IPS-NIHi7 (cell line): ENCODE measurements around the gene PHF10.

ENCODE experiments used
- DNase-seq: peaks from one replicate; pipeline ENCODE4 v3.0.0; 2012; ENCODE audit warnings: mixed read lengths; ENCODE audit errors: extremely low spot score

Gene PHF10

GRCh38 chr6:169677096-169677495 is 47.2 kb downstream of the PHF10 start:
- no peak for DNase-seq

- no peak for DNase-seq
Measured at GRCh38 chr6:169675011-169675410, 49.3 kb downstream of the PHF10 start.

GRCh38 chr6:169671563-169671962 is 52.7 kb downstream of the PHF10 start:
- DNase-seq, result no peak

GRCh38 chr6:169669889-169670288 is 54.4 kb downstream of the PHF10 start:
- DNase-seq, result no peak

- DNase-seq, result no peak
Measured at GRCh38 chr6:169669147-169669546, 55.2 kb downstream of the PHF10 start.

- peak; percentile 34 for DNase-seq
Measured at GRCh38 chr6:169668203-169668847, 56.0 kb downstream of the PHF10 start.

- no peak for DNase-seq
Measured at GRCh38 chr6:169667716-169668115, 56.6 kb downstream of the PHF10 start.

- DNase-seq, result no peak
Measured at GRCh38 chr6:169666441-169666840, 57.9 kb downstream of the PHF10 start.

DNA sequence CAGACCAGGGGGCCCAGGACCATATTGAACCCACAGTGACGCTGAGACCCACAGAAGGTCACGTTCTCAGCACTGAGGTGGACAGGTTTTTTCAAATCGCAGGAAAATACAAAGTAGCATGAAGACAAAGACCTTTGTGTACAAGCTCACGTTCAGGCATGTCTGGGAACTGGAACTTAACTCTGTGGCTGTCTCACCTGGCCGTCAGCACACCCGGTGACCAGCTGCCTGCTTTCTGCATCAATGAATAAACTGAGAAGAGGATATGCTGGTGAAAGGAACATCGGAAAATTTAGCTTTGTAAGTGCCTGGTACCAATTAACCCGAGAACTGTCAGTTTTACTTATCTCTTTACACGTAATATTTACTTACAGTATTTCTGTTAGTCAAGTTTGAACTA is 59.0 kb downstream of the PHF10 start:
- DNase-seq, result no peak

- no peak for DNase-seq
Measured at GRCh38 chr6:169664227-169664626, 60.1 kb downstream of the PHF10 start.

DNA sequence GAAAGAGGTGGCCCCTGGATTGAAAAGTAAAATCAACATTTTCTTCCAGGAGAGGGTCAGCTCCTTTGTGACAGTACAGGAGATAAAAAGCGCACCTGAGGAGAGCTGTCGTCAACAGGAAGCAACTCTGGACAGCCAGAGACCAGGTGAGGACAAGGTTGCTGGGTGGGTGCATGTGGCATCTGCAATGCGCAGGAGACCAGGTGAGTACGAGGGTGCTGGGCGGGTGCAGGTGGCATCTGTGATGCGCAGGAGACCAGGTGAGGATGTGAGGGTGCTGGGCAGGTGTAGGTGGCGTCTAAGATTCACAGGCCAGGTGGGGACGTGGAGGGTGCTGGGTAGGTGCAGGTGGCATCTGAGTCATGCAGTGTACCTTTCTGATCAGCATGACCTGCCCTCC is 60.8 kb downstream of the PHF10 start:
- DNase-seq, result no peak

DNA sequence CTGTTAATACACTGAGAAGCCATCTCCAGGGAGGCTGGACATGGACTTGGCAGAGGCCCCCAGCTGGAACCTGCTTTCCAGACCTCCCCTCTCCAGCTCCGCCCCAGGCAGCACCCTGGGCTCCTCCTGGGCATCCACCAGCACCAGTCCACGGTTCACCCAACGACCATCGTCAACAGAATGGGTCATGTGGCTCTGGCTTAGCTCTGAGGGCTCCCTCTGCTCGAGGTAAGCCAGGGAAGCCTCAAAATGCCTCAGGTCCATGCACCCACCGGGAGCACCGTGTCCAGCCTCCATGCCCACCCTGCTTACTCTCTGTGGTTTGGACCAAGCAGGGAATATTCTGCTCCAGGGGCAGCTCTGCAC is 62.9 kb downstream of the PHF10 start:
- DNase-seq, result no peak

DNA sequence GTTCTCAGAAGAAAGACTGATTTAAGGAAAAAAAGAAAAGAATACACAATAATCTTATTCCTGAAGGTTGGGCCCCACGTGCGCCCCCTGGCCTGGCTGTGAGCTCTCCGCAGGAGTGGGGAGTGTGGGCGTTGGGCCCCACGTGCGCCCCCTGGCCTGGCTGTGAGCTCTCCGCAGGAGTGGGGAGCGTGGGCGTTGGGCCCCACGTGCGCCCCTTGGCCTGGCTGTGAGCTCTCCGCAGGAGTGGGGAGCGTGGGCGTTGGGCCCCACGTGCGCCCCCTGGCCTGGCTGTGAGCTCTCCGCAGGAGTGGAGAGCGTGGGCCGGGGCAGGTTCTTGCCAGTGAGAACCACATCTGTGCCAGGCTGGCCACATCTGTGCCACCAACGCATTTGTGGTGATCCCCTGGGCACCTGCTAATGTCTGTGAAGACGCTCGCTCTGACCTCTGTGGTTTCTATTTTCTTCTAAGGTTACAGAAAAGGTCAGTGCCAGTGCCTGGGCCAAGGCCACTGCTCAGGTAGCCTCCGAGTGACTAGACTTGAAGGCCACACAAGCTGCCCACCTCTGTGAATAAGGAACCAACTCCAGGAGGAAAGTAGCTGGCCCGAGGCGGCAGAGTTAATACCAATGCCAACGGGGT is 63.4 kb downstream of the PHF10 start:
- no peak for DNase-seq

DNA sequence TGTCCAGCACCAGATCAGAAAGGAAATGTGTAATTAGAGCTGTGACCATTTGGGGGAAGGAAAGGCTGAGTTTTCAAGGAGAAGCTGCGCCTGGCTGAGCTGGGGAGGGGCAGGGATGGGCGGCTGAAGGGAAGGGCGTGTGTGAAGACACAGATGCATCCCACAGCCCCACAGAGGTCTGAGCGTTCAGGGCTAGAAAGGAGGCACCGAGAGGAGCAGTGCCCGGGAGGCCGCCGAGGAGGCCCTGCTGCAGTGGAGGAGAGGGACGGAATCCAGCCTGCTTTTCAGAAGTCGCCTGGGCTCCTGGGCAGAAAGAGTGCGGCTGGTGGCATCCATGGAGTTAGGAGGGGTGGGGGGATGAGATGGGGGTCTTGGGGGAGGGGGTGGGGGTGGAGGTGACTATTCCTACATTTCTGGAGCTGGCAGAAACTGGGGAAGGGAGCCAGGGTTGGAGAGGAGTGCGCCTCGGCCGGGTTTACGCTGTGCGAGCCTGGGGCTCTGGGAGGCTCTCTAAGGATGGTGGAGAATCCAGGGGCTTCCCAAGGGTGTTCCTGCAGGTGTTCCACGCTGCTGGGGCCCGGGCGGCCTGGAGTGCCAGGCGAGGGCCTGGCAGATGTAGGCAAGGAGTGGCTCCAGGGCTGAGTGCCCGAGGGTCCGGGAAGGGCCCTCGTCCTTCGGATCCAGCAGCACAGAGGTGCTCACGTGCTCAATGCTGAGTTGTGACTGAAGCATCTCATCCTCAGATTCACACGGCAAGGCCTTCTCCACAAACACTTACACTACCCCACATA is 64.3 kb downstream of the PHF10 start:
- no peak for DNase-seq

DNA sequence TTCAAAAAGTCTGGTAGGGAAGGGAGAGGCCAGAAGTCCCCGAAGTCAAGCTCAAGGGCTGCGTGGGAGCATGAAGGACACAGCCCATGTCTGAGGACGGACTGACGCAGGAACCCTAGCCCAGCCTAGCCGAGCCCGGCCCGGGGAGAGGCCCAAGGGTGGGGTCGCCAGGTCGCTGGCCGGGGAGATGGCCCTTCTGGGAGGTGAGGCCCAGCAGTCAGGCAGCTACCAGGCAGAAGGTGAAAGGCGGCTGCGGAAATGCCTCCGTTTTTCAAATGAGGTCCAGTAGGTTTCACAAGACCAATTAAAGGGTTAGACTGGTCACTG is 67.1 kb downstream of the PHF10 start:
- DNase-seq, result no peak

DNA sequence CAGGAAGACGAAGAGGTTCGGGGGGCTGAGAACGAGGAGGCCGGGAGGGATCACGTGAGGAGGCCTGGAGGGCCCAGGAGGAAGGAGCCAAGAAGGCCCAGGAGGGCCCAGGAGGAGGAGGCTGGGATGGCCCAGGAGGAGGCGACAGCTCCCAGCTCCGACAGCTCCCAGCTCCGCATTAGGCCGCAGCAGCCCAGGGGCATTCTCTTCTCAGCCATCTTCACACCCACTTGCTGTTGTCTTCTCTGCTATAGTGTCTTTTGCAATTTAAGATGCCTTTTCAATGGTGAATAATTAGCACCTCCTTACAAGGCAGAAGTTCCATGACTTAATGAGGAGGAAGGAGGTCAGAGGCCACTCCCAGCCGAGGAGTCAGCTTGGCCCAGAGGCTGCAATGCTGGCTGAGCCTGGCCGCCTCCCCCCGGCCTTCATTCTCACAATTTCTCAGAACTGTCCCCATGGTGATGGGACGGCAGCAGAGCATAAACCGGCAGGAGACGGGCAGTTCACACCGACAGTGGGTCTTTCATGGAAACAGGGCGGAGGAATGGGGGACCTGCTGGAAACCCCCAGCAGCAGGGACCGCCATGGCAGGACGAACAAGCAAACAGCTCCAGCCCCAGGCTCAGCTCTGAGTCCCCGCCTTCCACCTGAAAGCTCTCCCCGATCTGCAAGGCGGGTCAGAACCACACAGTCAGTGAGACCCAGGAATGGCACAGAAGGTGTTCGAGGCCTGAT is 67.6 kb downstream of the PHF10 start:
- peak; percentile 28 for DNase-seq

DNA sequence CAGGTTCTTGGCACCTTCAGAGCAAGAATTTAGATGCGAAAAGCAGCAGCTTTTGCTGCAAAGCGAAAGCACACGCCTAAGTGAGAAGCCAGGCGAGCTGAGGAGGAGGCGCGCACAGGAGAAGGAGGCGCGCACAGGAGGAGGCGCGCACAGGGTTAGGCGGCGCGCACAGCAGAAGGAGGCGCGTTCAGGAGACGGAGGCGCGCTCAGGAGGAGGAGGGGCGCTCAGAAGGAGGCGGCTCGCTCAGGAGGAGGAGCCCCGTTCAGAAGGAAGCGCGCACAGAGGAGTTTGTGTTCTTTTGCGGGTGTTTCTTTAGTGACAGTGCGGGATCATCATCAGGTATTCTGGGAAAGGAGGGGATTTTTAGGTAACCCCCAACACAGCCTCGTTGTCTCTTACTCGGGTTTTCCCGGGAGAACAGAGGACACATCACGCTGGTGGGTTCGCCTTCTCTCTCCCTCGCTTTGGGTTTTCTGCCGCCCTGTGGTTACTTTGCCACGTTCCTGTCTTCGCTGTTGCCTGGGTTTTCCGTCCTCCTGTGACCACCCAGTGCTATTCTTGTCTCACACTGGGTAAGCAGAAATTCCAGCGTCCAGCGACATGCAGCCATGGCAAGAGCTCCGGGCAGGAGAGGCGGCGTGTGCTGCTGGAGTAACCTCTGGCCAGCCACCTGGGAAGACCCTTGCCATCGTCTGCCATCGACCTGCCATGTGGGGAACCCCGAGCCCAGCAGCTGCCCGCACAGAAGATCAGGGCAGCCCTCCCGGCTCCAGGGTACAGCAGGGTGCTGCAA is 69.5 kb downstream of the PHF10 start:
- peak; percentile 73 for DNase-seq
